Germinal center (tissue), 1 donor: Measurements from ENCODE around the gene GAST.
A peak's percentile ranks its signal among the peaks of the same experiment; 100 is the strongest.

Experiments used
- DNase-seq: peaks from one replicate; pipeline ENCODE4 v3.0.0; 2012; ENCODE audit warnings: mixed read lengths, low spot score

GAST gene

DNA sequence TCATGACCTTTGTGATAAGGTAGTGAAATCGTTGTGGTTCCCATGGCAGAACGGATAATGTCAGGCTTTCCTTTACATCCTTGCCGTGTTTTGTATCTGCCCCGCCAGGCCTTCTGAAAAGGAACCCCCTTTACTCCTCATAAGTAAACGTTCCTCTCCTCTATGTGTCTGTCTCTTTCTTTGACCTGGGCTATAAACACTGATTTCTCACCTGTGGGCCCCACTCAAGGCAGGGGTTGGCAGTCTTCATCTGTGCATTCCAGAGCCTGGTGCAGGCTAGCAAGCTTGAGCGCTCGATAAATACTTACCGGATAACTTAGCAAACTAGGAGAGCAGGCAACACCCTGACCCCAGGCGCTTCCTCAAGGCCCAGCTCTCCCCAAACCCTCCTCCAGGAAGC is 29.6 kb downstream of the GAST start:
- no peak for DNase-seq

DNA sequence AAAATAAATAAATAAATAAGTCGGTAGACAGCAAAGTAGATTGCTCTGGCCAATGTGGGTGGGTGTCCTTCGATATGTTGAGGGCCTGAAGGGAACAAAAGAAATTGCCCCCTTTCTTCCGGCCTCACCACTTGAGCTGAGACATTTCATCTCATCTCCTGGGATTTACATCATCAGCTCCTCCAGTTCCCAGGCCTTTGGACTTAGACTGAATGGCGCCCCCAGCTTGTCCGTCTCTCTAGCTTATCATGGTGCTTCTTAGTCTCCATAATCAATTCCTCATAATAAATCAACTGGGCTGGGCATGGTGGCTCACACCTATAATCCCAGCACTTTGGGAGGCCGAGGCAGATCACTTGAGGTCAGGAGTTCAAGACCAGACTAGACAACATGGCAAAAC is 36.1 kb downstream of the GAST start:
- DNase-seq, result no peak

DNA sequence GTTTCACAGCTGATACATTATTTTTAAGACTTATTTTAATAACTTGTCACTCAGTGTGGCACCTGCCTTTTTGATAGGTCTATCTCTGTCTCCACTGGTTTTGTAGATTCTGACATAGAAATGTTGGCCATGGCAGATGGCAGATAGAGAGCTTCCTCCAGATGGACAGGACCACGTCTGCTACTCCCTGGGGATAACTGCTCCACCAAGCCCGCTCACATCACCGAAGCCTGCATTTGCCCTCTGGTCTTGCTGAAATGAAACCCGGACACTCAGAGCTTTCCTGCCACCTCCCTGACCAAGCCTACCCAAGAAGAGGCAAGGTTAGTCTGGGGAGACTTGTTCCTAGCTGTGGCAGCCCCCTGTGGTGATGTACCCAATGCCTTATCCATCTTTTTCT is 38.7 kb downstream of the GAST start:
- DNase-seq, result no peak

DNA sequence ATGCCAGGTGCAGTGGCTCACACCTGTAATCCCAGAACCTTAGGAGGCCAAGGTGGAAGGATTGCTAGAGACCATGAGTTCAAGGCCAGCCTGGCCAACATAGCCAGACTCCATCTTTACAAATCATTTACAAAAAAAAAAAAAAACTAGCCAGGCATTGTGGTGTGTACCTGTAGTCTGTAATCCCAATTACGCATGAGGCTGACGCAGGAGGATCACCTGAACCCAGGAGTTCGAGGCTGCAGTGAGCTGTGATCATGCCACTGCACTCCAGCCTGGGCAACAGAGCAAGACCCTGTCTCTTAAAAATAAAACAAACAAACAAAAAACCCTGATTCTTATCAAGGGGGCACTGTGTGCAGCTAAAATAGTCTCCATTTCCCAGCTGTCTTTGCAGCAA is 39.2 kb downstream of the GAST start:
- no peak for DNase-seq

GRCh38 chr17:41754066-41754465 is 41.9 kb downstream of the GAST start:
- DNase-seq, result no peak

DNA sequence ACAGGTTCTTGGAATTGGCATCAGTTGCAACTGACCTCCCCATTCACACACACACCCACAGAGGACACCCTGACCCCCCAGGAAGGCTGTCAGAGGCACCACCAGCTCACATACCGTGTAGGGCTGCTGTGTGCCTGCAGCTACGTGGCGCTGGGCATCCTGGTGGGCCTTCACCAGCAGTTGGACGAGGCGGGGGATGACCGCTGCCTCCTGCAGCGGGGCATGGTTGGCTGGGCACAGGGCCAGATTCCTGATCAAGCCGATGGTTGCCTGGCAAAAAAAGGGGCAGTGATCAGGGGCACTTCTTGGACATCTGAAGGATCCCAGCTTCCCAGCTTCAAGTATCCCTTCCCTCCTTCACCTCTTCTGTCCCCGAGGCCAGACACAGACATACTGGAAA is 46.5 kb downstream of the GAST start:
- DNase-seq, result no peak

DNA sequence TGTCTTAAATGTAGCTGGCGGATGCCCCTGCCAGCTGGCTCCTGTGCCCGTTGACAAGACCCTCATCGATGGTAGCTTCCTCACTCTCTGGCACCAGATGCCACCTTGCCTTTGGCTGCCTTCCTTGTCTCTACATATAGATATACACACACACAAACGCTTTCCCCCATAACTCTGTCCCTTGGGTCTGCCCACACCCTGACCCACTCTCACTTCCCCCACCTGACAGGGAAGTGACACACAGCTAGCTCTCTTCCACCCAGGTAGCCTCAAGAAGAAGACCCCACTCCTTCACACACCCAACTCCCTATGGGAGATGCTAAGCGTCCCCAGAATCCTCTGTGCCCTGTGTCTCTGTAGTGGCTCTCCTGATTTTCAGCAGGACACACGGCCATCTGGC is 48.7 kb downstream of the GAST start:
- peak; percentile 56 for DNase-seq

GRCh38 chr17:41762391-41762790 is 50.3 kb downstream of the GAST start:
- DNase-seq, result no peak

DNA sequence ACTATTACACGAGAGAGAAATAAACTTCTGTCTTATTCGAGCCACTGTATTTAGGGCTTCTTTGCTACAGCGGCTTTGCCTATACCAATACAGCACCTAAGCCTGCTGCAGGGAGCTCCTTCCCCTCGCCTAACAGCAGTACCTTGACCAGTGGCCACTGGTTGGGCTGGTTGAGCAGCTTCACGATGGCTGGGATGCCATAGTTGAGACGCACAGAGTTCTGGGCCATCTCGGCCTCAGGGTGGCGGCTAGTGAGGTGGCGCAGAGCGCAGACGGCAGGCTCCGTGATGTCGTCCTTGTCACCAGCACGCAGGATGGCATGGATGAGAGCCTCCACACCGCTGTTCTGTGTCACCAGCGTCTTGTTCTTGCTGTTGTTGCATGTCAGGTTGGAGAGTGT is 50.7 kb downstream of the GAST start:
- DNase-seq, result no peak

DNA sequence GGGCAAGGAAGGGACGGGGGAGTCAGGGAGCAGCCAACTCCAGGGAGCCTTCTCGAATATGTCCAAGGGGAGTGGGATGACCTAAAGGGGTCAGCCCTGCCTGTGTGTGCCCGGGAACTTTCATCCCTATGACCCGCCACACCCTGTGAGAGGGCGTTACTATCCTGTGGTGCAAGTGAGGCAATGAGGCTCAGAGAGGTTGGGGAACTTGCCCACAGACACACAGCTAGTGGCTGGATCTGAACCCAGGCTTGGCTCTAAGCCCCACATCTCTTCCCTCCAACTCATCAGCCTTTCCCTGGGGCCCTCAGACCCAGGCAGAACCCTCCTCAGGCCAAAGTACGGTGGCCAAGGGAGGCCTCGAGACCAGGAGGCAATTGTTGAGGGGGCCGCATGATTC is 51.2 kb downstream of the GAST start:
- no peak for DNase-seq
